ENCODE data around the gene PGLYRP2. TPM values are rescaled to one million over a fixed set of nuclear protein-coding genes. Genes with fewer than 3 reads are reported as not detected.

The PGLYRP2 gene
- total and polyA plus RNA-seq, 9 of the 15 experiments (the other 6 are each of a cell fraction or from before 2014, with no cell fraction given), result not detected

- TF ChIP-seq UBTF (IDR thresholded peaks at IDR 0.05; ENCODE audit: borderline replicate concordance in 1 of 2, low read depth in 2 of 2, low read length in 2 of 2) (peak in 1 of 2 experiments; percentile 43; a peak in 1 of 4 replicates), RERE (CRISPR knock-in tag; IDR thresholded peaks at IDR 0.05; ENCODE audit: borderline replicate concordance) (no peak), GTF2E2 (tag; IDR thresholded peaks at IDR 0.05) (0 out of 2 replicates have a peak, but pooled peaks have one; percentile 39), KAT7 (CRISPR knock-in tag; IDR thresholded peaks at IDR 0.05; ENCODE audit: borderline replicate concordance) (no peak; the same call in 1 of the 2 replicates), MCM5 (IDR thresholded peaks at IDR 0.05; ENCODE audit: low read depth) (no peak), TAL1 (IDR thresholded peaks at IDR 0.05) (no peak), NFXL1 (CRISPR knock-in tag; IDR thresholded peaks at IDR 0.05) (no peak), AFF1 (IDR thresholded peaks at IDR 0.05; ENCODE audit: low read depth in 1 of 2, partially characterized antibody in 2 of 2) (no peak), ZNF644 (tag; IDR thresholded peaks at IDR 0.05; ENCODE audit: low read depth) (no peak), RFX5 (IDR thresholded peaks at IDR 0.05; ENCODE audit: low read depth, low read length) (no peak), FUS (optimal IDR thresholded peaks at IDR 0.05; ENCODE audit: low read depth, low read length) (peak; percentile 55), ZNF398 (CRISPR knock-in tag; IDR thresholded peaks at IDR 0.05) (no peak)
Measured at GRCh38 chr19:15432629-15433518, 46.4 kb downstream of the PGLYRP2 start (continued).
